Glomerular visceral epithelial cell (primary cell): Measurements from ENCODE around the gene DDX39B.

Source experiments
- DNase-seq: peaks from one replicate; pipeline ENCODE4 v3.0.0-alpha.2; 2016; ENCODE audit errors: extremely low spot score

DDX39B gene

DNA sequence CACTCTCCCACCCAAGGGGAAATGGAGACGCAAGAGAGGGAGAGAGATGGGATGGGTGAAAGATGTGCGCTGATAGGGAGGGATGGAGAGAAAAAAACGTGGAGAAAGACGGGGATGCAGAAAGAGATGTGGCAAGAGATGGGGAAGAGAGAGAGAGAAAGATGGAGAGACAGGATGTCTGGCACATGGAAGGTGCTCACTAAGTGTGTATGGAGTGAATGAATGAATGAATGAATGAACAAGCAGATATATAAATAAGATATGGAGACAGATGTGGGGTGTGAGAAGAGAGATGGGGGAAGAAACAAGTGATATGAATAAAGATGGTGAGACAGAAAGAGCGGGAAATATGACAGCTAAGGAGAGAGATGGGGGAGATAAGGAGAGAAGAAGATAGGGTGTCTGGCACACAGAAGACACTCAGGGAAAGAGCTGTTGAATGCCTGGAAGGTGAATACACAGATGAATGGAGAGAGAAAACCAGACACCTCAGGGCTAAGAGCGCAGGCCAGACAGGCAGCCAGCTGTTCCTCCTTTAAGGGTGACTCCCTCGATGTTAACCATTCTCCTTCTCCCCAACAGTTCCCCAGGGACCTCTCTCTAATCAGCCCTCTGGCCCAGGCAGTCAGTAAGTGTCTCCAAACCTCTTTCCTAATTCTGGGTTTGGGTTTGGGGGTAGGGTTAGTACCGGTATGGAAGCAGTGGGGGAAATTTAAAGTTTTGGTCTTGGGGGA lies 34.3 kb upstream of the DDX39B start:
- no peak for DNase-seq

DNA sequence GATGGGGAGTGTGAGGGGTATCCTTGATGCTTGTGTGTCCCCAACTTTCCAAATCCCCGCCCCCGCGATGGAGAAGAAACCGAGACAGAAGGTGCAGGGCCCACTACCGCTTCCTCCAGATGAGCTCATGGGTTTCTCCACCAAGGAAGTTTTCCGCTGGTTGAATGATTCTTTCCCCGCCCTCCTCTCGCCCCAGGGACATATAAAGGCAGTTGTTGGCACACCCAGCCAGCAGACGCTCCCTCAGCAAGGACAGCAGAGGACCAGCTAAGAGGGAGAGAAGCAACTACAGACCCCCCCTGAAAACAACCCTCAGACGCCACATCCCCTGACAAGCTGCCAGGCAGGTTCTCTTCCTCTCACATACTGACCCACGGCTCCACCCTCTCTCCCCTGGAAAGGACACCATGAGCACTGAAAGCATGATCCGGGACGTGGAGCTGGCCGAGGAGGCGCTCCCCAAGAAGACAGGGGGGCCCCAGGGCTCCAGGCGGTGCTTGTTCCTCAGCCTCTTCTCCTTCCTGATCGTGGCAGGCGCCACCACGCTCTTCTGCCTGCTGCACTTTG lies 33.6 kb upstream of the DDX39B start, which contains the start of gene TNF:
Gene TNF (plus strand): TSS at position 231 of the 567 bp plus-strand sequence. CDS start 177 bp downstream, at position 408.
- DNase-seq: peak; percentile 92

GRCh38 chr6:31574106-31575061 lies 32.6 kb upstream of the DDX39B start:
- no peak for DNase-seq

DNA sequence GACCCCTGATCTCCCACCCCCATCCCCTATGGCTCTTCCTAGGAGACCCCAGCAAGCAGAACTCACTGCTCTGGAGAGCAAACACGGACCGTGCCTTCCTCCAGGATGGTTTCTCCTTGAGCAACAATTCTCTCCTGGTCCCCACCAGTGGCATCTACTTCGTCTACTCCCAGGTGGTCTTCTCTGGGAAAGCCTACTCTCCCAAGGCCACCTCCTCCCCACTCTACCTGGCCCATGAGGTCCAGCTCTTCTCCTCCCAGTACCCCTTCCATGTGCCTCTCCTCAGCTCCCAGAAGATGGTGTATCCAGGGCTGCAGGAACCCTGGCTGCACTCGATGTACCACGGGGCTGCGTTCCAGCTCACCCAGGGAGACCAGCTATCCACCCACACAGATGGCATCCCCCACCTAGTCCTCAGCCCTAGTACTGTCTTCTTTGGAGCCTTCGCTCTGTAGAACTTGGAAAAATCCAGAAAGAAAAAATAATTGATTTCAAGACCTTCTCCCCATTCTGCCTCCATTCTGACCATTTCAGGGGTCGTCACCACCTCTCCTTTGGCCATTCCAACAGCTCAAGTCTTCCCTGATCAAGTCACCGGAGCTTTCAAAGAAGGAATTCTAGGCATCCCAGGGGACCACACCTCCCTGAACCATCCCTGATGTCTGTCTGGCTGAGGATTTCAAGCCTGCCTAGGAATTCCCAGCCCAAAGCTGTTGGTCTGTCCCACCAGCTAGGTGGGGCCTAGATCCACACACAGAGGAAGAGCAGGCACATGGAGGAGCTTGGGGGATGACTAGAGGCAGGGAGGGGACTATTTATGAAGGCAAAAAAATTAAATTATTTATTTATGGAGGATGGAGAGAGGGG lies 31.7 kb upstream of the DDX39B start:
- DNase-seq: no peak

DNA sequence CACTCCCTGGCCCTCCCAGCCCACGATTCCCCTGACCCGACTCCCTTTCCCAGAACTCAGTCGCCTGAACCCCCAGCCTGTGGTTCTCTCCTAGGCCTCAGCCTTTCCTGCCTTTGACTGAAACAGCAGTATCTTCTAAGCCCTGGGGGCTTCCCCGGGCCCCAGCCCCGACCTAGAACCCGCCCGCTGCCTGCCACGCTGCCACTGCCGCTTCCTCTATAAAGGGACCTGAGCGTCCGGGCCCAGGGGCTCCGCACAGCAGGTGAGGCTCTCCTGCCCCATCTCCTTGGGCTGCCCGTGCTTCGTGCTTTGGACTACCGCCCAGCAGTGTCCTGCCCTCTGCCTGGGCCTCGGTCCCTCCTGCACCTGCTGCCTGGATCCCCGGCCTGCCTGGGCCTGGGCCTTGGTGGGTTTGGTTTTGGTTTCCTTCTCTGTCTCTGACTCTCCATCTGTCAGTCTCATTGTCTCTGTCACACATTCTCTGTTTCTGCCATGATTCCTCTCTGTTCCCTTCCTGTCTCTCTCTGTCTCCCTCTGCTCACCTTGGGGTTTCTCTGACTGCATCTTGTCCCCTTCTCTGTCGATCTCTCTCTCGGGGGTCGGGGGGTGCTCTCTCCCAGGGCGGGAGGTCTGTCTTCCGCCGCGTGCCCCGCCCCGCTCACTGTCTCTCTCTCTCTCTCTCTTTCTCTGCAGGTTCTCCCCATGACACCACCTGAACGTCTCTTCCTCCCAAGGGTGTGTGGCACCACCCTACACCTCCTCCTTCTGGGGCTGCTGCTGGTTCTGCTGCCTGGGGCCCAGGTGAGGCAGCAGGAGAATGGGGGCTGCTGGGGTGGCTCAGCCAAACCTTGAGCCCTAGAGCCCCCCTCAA lies 30.5 kb upstream of the DDX39B start, which contains the start of gene LTA:
Gene LTA (plus strand): TSS at position 249 of the 871 bp plus-strand sequence. CDS start 454 bp downstream, at position 703.
- DNase-seq: no peak

GRCh38 chr6:31569861-31570536 lies 28.2 kb upstream of the DDX39B start:
- DNase-seq: no peak

- no peak for DNase-seq
Measured at GRCh38 chr6:31568537-31568961, 26.7 kb upstream of the DDX39B start.

GRCh38 chr6:31567531-31568370 lies 25.9 kb upstream of the DDX39B start:
- no peak for DNase-seq

- DNase-seq: no peak
Measured at GRCh38 chr6:31560697-31561058, 18.9 kb upstream of the DDX39B start.

DNA sequence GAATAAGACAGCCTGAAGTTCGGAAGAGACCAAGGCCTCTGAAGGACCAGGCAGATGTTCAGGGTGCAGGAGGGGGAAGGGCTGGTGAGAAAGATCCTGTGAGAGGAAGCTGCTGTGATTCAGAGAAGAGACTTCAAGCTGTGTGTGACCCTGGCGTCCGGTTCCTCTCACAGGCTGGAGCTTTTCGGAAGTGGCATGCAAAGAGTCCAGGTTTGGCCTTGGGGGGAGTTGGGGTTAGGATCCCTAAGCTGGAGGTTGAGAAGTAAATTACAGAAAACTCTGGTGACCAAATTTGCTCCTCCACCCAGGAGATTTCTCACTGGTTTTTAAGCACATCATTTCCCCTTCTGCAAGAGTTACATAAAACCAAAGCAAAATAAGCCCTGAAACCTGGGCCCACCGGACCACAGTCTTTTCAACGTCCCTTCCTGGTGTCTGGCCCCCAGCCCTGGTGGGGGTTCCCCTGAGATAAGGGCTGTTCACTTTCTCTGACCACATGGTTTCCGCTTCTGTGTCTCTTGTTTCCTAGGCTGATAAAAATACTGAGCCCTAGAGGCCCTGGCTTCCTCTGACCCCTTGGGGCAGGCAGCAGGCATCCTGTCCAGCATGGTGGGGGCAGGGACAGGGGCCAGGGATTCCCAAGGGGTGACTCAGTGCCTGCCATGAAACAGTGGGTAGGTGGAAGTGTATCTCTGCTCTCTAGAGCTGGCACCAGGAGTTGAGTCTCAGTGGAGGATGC lies 18.3 kb upstream of the DDX39B start:
- peak; percentile 90 for DNase-seq

DNA sequence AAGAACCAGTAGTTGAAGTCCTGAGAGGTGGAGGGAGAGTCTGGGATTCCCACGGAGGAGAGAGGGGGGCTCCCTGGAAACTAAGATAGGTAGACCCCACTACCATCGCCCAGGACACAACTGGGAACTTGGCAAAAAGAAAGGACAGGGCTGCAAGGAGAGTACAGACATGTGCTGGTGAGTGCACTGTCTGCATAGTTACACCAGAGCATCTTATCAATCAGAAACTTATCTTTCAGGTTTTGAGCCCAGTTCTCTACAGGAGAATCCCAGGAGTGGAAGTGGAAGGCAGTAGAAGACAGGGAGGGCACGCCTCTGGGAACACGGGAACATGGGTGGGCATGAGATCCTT lies 17.8 kb upstream of the DDX39B start:
- no peak for DNase-seq

DNA sequence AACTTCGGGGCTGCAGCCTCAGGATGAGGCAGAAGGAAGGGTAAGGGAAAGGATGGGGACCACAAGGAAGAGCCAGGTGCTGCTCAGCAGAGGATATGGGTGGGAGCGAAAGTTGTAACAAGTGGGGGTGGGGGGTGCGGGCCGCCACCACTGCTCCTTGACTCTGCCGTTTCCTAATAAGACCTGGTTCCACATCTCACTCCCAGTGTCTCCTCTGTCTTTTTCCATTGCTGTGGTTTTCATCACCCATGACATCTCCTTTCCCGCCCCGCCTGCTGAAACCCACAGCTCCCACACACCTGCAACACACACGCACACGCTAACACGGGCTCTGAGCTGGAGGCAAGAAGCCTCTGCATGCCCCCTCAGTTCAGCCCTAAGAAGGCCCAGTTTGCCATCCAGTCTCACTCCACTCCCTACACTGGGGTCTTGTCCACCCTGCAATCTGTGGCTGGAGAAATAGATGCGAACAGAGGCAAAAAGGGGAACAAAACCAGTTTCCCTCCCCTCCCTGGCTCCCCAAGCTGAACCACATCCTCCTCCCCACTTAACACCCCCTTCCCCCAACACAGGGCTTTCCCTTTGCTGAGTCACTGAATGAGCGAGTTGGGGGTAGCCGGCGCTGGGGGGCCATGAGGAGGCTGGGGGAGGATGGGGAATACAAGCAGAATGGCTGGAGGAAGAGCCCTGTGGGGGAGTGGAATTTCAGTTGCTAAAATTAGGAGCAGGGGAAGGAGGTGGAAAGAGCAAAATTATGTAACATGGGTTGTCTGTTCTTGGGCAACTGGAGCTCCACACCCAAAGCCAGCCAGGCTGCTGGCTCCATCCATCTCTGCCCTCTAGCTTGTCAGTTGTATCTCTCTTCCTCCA lies 17.1 kb upstream of the DDX39B start:
- no peak for DNase-seq

DNA sequence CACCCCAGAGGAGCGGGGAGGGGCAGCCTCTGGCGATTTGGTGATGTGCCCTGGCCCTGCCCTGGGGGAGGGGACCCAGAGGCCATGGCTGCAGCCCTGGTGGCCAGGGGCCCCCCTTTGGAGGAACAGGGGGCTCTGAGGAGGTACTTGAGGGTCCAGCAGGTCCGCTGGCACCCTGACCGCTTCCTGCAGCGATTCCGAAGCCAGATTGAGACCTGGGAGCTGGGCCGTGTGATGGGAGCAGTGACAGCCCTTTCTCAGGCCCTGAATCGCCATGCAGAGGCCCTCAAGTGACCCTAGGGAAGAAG lies 16.5 kb upstream of the DDX39B start:
- no peak for DNase-seq

GRCh38 chr6:31557443-31558317 lies 15.9 kb upstream of the DDX39B start:
- no peak for DNase-seq

- DNase-seq: no peak
Measured at GRCh38 chr6:31556307-31556706, 14.5 kb upstream of the DDX39B start.

DNA sequence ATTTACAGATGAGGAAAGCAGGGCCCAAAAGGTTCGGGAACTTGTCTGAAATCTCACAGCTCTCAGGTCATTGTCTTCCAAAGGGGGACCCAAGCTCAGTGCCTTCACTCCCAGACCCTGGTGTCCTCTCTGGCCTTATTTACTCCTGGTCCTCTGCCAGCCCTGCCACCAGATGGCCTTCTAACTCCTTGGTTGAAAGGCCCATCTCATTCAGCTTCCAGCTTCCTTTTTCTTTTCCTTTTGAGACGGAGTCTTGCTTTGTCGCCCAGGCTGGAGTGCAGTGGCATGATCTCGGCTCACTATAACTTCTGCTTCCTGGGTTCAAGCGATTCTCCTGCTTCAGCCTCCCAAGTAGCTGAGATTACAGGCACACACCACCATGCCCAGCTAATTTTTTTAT lies 9.6 kb upstream of the DDX39B start:
- DNase-seq: peak; percentile 70

- DNase-seq: no peak
Measured at GRCh38 chr6:31548544-31548873, 6.7 kb upstream of the DDX39B start.
